ENCODE results near the gene CYB561D2.

The CYB561D2 gene

GRCh38 chr3:50371133-50371685, 20.5 kb downstream of the CYB561D2 start:
- Histone ChIP-seq H3K9ac (no peak overlapping the region), H3K27ac (no peak overlapping the region), H3K4me2 (no peak overlapping the region), H4K20me1 (no peaks in the 10 kb centered on the region), H3K4me3 (no peak overlapping the region), H3K4me1 (peaks cover 0 to 56% (median 42%) of the 10 kb centered on the region in 10 experiments; a peak in 16 of 20 replicates), H3K27me3 (no peaks in the 10 kb centered on the region), H3K36me3 (no peaks in the 10 kb centered on the region), H3K9me3 (replicated peaks in 1 of 11) (no peaks in the 10 kb centered on the region)
- no peak for TF ChIP-seq Cebpa-rat (IDR thresholded peaks at IDR 0.05)

- no peaks in the 10 kb centered on the region for H3K9me3 ChIP-seq (replicated peaks in 1 of 11)
- no peaks in the 10 kb centered on the region for H4K20me1 ChIP-seq
- H3K4me1 ChIP-seq = peaks cover 0 to 50% (median 40%) of the 10 kb centered on the region in 10 experiments; a peak in 16 of 20 replicates
- peak overlapping the region in 8 of 11 experiments; percentile 7 to 50 (median 30); a peak in 10 of 22 replicates for H3K4me2 ChIP-seq
- peak overlapping the region in 4 of 11 experiments; percentile 17 to 49 (median 30); a peak in 4 of 22 replicates for H3K9ac ChIP-seq
- H3K36me3 ChIP-seq = no peaks in the 10 kb centered on the region
- TF ChIP-seq Cebpa-rat (IDR thresholded peaks at IDR 0.05) = no peak
- H3K27ac ChIP-seq = peak overlapping the region in 4 of 11 experiments; percentile 2 to 32 (median 18); a peak in 3 of 22 replicates
- H3K27me3 ChIP-seq = no peaks in the 10 kb centered on the region
- H3K4me3 ChIP-seq = no peak overlapping the region
These were observed 21.7 kb downstream of the CYB561D2 start for GRCh38 chr3:50372349-50372748.

GRCh38 chr3:50373146-50374051, 22.7 kb downstream of the CYB561D2 start:
- no peak overlapping the region for H3K9ac ChIP-seq
- no peaks in the 10 kb centered on the region for H3K9me3 ChIP-seq (replicated peaks in 1 of 11)
- no peaks in the 10 kb centered on the region for H4K20me1 ChIP-seq
- peak overlapping the region in 2 of 11 experiments; percentile 17 to 32; a peak in 1 of 22 replicates for H3K4me2 ChIP-seq
- no peak for TF ChIP-seq Cebpa-rat (IDR thresholded peaks at IDR 0.05)
- no peak overlapping the region for H3K27ac ChIP-seq
- H3K36me3 ChIP-seq = no peaks in the 10 kb centered on the region
- no peak overlapping the region for H3K4me3 ChIP-seq
- H3K4me1 ChIP-seq = peaks cover 0 to 45% (median 38%) of the 10 kb centered on the region in 10 experiments; a peak in 16 of 20 replicates
- no peaks in the 10 kb centered on the region for H3K27me3 ChIP-seq

- Histone ChIP-seq H3K4me1 (peaks cover 0 to 40% (median 32%) of the 10 kb centered on the region in 10 experiments; a peak in 16 of 20 replicates), H3K27me3 (no peaks in the 10 kb centered on the region), H3K4me2 (peak overlapping the region in 8 of 11 experiments; percentile 31 to 71 (median 49); a peak in 15 of 22 replicates), H3K9ac (peak overlapping the region in 1 of 11 experiments; percentile 41; a peak in 1 of 22 replicates), H4K20me1 (no peaks in the 10 kb centered on the region), H3K4me3 (no peak overlapping the region), H3K27ac (no peak overlapping the region), H3K9me3 (replicated peaks in 1 of 11) (no peaks in the 10 kb centered on the region), H3K36me3 (no peaks in the 10 kb centered on the region)
- TF ChIP-seq Cebpa-rat (IDR thresholded peaks at IDR 0.05) = no peak
These were observed 23.9 kb downstream of the CYB561D2 start for GRCh38 chr3:50374363-50375257.

GRCh38 chr3:50375258-50375931, 24.7 kb downstream of the CYB561D2 start:
- Histone ChIP-seq H3K4me3 (no peak overlapping the region), H4K20me1 (no peaks in the 10 kb centered on the region), H3K4me2 (peak overlapping the region in 9 of 11 experiments; percentile 19 to 71 (median 38); a peak in 11 of 22 replicates), H3K27ac (peak overlapping the region in 5 of 11 experiments; percentile 20 to 60 (median 43); a peak in 8 of 22 replicates), H3K9me3 (replicated peaks in 1 of 11) (no peaks in the 10 kb centered on the region), H3K36me3 (no peaks in the 10 kb centered on the region), H3K9ac (no peak overlapping the region), H3K4me1 (peaks cover 0 to 39% (median 32%) of the 10 kb centered on the region in 10 experiments; a peak in 16 of 20 replicates), H3K27me3 (no peaks in the 10 kb centered on the region)
- TF ChIP-seq Cebpa-rat (IDR thresholded peaks at IDR 0.05) = no peak

GRCh38 chr3:50378024-50378423, 27.4 kb downstream of the CYB561D2 start:
- no peaks in the 10 kb centered on the region for H3K9me3 ChIP-seq (replicated peaks in 1 of 11)
- H4K20me1 ChIP-seq = no peaks in the 10 kb centered on the region
- H3K36me3 ChIP-seq = no peaks in the 10 kb centered on the region
- H3K27me3 ChIP-seq = no peaks in the 10 kb centered on the region
- TF ChIP-seq Cebpa-rat (IDR thresholded peaks at IDR 0.05) = no peak
- H3K4me3 ChIP-seq = no peak overlapping the region
- H3K9ac ChIP-seq = no peak overlapping the region
- no peak overlapping the region for H3K27ac ChIP-seq
- no peak overlapping the region for H3K4me2 ChIP-seq
- H3K4me1 ChIP-seq = peaks cover 0 to 38% (median 33%) of the 10 kb centered on the region in 10 experiments; a peak in 16 of 20 replicates

GRCh38 chr3:50378757-50379156, 28.1 kb downstream of the CYB561D2 start:
- no peak for TF ChIP-seq Cebpa-rat (IDR thresholded peaks at IDR 0.05)
- H3K4me3 ChIP-seq = no peak overlapping the region

More at GRCh38 chr3:50378757-50379156, 28.1 kb downstream of the CYB561D2 start:
- no peaks in the 10 kb centered on the region for H3K9me3 ChIP-seq (replicated peaks in 1 of 11)
- no peak overlapping the region for H3K9ac ChIP-seq
- no peaks in the 10 kb centered on the region for H3K36me3 ChIP-seq
- H3K4me1 ChIP-seq = peaks cover 0 to 35% (median 31%) of the 10 kb centered on the region in 10 experiments; a peak in 16 of 20 replicates
- H3K27me3 ChIP-seq = no peaks in the 10 kb centered on the region
- no peaks in the 10 kb centered on the region; a peak in 1 of 22 replicates for H4K20me1 ChIP-seq
- H3K27ac ChIP-seq = no peak overlapping the region
- no peak overlapping the region for H3K4me2 ChIP-seq
